ENCODE data around the gene TMEM156.
"Not testable (repeated sequence)": the region's sequence is repeated elsewhere in the genome, so short reads cannot be mapped to it uniquely, and the experiment has no call there.

Gene TMEM156

GRCh38 chr4:38954727-38955126 is 77.5 kb downstream of the TMEM156 start:
- no peak for DNase-seq

- no peak for DNase-seq
Measured at GRCh38 chr4:38952017-38952416, 80.2 kb downstream of the TMEM156 start.

- no peak for DNase-seq
Measured at GRCh38 chr4:38951598-38951997, 80.6 kb downstream of the TMEM156 start.

- no peak for DNase-seq
Measured at GRCh38 chr4:38950734-38951133, 81.5 kb downstream of the TMEM156 start.

- DNase-seq = no peak
Measured at GRCh38 chr4:38950159-38950558, 82.0 kb downstream of the TMEM156 start.

- no peak for DNase-seq
Measured at GRCh38 chr4:38949411-38950051, 82.7 kb downstream of the TMEM156 start.

GRCh38 chr4:38948551-38948950 is 83.7 kb downstream of the TMEM156 start:
- DNase-seq = no peak

- no peak for DNase-seq
Measured at GRCh38 chr4:38946919-38947318, 85.3 kb downstream of the TMEM156 start.

GRCh38 chr4:38944440-38944839 is 87.8 kb downstream of the TMEM156 start:
- no peak for DNase-seq

GRCh38 chr4:38943343-38943742 is 88.9 kb downstream of the TMEM156 start:
- DNase-seq = no peak

- DNase-seq = not testable (repeated sequence)
Measured at GRCh38 chr4:38941906-38942305, 90.3 kb downstream of the TMEM156 start.

GRCh38 chr4:38940476-38940875 is 91.7 kb downstream of the TMEM156 start:
- DNase-seq = no peak

- no peak for DNase-seq
Measured at GRCh38 chr4:38939165-38939564, 93.0 kb downstream of the TMEM156 start.

- DNase-seq = no peak
Measured at GRCh38 chr4:38935391-38936073, 96.7 kb downstream of the TMEM156 start.

- no peak for DNase-seq
Measured at GRCh38 chr4:38931125-38931524, 101.1 kb downstream of the TMEM156 start.

- DNase-seq = no peak
Measured at GRCh38 chr4:38930707-38931106, 101.5 kb downstream of the TMEM156 start.

- DNase-seq = no peak
Measured at GRCh38 chr4:38930204-38930603, 102.0 kb downstream of the TMEM156 start.

GRCh38 chr4:38928974-38929373 is 103.2 kb downstream of the TMEM156 start:
- no peak for DNase-seq

- no peak for DNase-seq
Measured at GRCh38 chr4:38928568-38928967, 103.6 kb downstream of the TMEM156 start.

GRCh38 chr4:38926896-38927295 is 105.3 kb downstream of the TMEM156 start:
- DNase-seq = no peak

- DNase-seq = no peak
Measured at GRCh38 chr4:38925492-38926413, 106.5 kb downstream of the TMEM156 start.

- no peak for DNase-seq
Measured at GRCh38 chr4:38924353-38924752, 107.9 kb downstream of the TMEM156 start.

- no peak for DNase-seq
Measured at GRCh38 chr4:38923746-38924145, 108.5 kb downstream of the TMEM156 start.

GRCh38 chr4:38921151-38921550 is 111.1 kb downstream of the TMEM156 start:
- DNase-seq = no peak

Data from NCI-H69 (cell line).